Neural progenitor cell (in vitro differentiated cells): ENCODE results near the gene DOLPP1. TPM values are rescaled to one million over a fixed set of nuclear protein-coding genes. Genes with fewer than 3 reads are reported as not detected.
A peak's percentile ranks its signal among the peaks of the same experiment; 100 is the strongest.

Source experiments
- DNase-seq: peaks from one replicate; pipeline ENCODE4 v3.0.0-alpha.2; 2016; ENCODE audit warnings: low spot score
- H2AFZ ChIP-seq: fragments of 200-600 bp; sonication (generic); replicated peaks from 2 replicates; pipeline ENCODE4 v1.6.1; 2016; ENCODE audit warnings: antibody characterized with exemption
- H3F3A ChIP-seq: fragments of 200-600 bp; sonication (generic); 2 replicates; pipeline ENCODE4 v1.6.1; 2016; ENCODE audit warnings: antibody characterized with exemption, low read depth
- H3K27ac ChIP-seq: fragments of 200-600 bp; sonication (generic); 2 replicates; pipeline ENCODE4 v1.5.1; 2016; ENCODE audit warnings: mild to moderate bottlenecking
- H3K27me3 ChIP-seq: fragments of 200-600 bp; sonication (generic); 2 replicates; pipeline ENCODE4 v1.6.1; 2016; ENCODE audit warnings: mild to moderate bottlenecking, moderate library complexity
- H3K36me3 ChIP-seq: fragments of 200-600 bp; sonication (generic); 2 replicates; pipeline ENCODE4 v1.5.1; 2016
- H3K4me1 ChIP-seq: fragments of 200-600 bp; sonication (generic); 2 replicates; pipeline ENCODE4 v1.6.1; 2016; ENCODE audit warnings: mixed run types
- H3K4me2 ChIP-seq: fragments of 200-600 bp; sonication (generic); 2 replicates; pipeline ENCODE4 v1.6.1; 2016
- H3K4me3 ChIP-seq: fragments of 200-600 bp; sonication (generic); 2 replicates; pipeline ENCODE4 v1.5.1; 2016
- H3K79me2 ChIP-seq: fragments of 200-600 bp; sonication (generic); 2 replicates; pipeline ENCODE4 v1.6.1; 2016; ENCODE audit warnings: low read depth
- H3K9ac ChIP-seq: fragments of 200-600 bp; sonication (generic); 2 replicates; pipeline ENCODE4 v1.6.1; 2016
- H3K9me3 ChIP-seq: fragments of 200-600 bp; sonication (generic); 2 replicates; pipeline ENCODE4 v1.5.1; 2016; ENCODE audit warnings: low read depth
- H4K20me1 ChIP-seq: fragments of 200-600 bp; sonication (generic); 2 replicates; pipeline ENCODE4 v1.6.1; 2016; ENCODE audit warnings: low read depth
- H3K27ac Mint-ChIP-seq: 3 replicates; pipeline ENCODE4 v1.8.0; 2021; ENCODE audit warnings: mixed read lengths
- H3K27me3 Mint-ChIP-seq: 2 replicates; pipeline ENCODE4 v1.8.0; 2022; ENCODE audit warnings: low read depth, mild to moderate bottlenecking, inconsistent platforms, moderate library complexity, mixed read lengths; ENCODE audit not compliant: insufficient read depth
- H3K36me3 Mint-ChIP-seq: 3 replicates; pipeline ENCODE4 v1.8.0; 2021; ENCODE audit warnings: mixed read lengths
- H3K4me1 Mint-ChIP-seq: 3 replicates; pipeline ENCODE4 v1.8.0; 2021; ENCODE audit warnings: mixed read lengths
- H3K4me3 Mint-ChIP-seq: 3 replicates; pipeline ENCODE4 v1.8.0; 2021; ENCODE audit warnings: mild to moderate bottlenecking, moderate library complexity, mixed read lengths
- H3K9me3 Mint-ChIP-seq: 3 replicates; pipeline ENCODE4 v1.8.0; 2020; ENCODE audit warnings: mixed read lengths
- CTCF ChIP-seq: fragments of 200-600 bp; sonication (generic); IDR thresholded peaks from 2 replicates; pipeline ENCODE4 v1.5.1; 2017; ENCODE audit warnings: antibody characterized with exemption, mild to moderate bottlenecking
- EZH2 ChIP-seq: fragments of 200-600 bp; sonication (generic); IDR thresholded peaks from 2 replicates; pipeline ENCODE4 v1.6.1; 2017; ENCODE audit warnings: antibody characterized with exemption, mild to moderate bottlenecking, moderate library complexity
- EZH2phosphoT487 ChIP-seq: fragments of 200-600 bp; sonication (generic); IDR thresholded peaks from 2 replicates; pipeline ENCODE4 v1.6.1; 2017; ENCODE audit warnings: antibody characterized with exemption
- total RNA-seq: library from RNA; depleted of rRNA; stranded (reverse); fragments of >200 nt; gene quantifications from 2 replicates; pipeline ENCODE4 v1.2.3, GENCODE V29; 2015; ENCODE audit warnings: low replicate concordance

Gene DOLPP1
- total RNA-seq, 1 donor from 2014 or later: 25.1 TPM

GRCh38 chr9:129075996-129076639, 4.8 kb upstream of the DOLPP1 start:
- peaks cover 13% of the 10 kb centered on the region for H3K4me1 Mint-ChIP-seq
- no peaks in the 10 kb centered on the region for H4K20me1 ChIP-seq
- H3K36me3 ChIP-seq: no peaks in the 10 kb centered on the region
- H3K79me2 ChIP-seq: peaks cover 15% of the 10 kb centered on the region
- peak overlapping the region; percentile 48 for H3K4me3 Mint-ChIP-seq
- no peak overlapping the region for H3K4me3 ChIP-seq
- no peak overlapping the region for H2AFZ ChIP-seq
- H3K9me3 ChIP-seq: no peaks in the 10 kb centered on the region
- H3K9me3 Mint-ChIP-seq: no peaks in the 10 kb centered on the region
- H3F3A ChIP-seq: no peaks in the 10 kb centered on the region
- H3K36me3 Mint-ChIP-seq: no peaks in the 10 kb centered on the region
- no peak overlapping the region for H3K27ac Mint-ChIP-seq
- H3K4me2 ChIP-seq: no peak overlapping the region
- no peak for TF ChIP-seq EZH2
- no peak for TF ChIP-seq CTCF
- TF ChIP-seq EZH2phosphoT487: no peak
- H3K4me1 ChIP-seq: no peaks in the 10 kb centered on the region
- H3K9ac ChIP-seq: no peak overlapping the region
- DNase-seq: no peak
- no peaks in the 10 kb centered on the region for H3K27me3 ChIP-seq
- peaks cover 8% of the 10 kb centered on the region for H3K27me3 Mint-ChIP-seq
- no peak overlapping the region for H3K27ac ChIP-seq

GRCh38 chr9:129076640-129077037, 4.3 kb upstream of the DOLPP1 start:
- Histone ChIP-seq H3K4me1 (peaks cover under 1% of the 10 kb centered on the region), H3K9me3 (no peaks in the 10 kb centered on the region), H3K4me2 (no peak overlapping the region), H3K9ac (no peak overlapping the region), H3K4me3 (no peak overlapping the region), H3K27ac (no peak overlapping the region), H3K79me2 (peaks cover 19% of the 10 kb centered on the region), H3K36me3 (no peaks in the 10 kb centered on the region), H2AFZ (no peak overlapping the region), H3F3A (no peaks in the 10 kb centered on the region), H4K20me1 (no peaks in the 10 kb centered on the region), H3K27me3 (no peaks in the 10 kb centered on the region)
- Mint-ChIP-seq H3K36me3 (no peaks in the 10 kb centered on the region), H3K27ac (no peak overlapping the region), H3K4me1 (peaks cover 13% of the 10 kb centered on the region), H3K9me3 (no peaks in the 10 kb centered on the region), H3K27me3 (peaks cover 8% of the 10 kb centered on the region), H3K4me3 (peak overlapping the region; percentile 48)
- no peak for DNase-seq
- no peak for TF ChIP-seq EZH2
- no peak for TF ChIP-seq EZH2phosphoT487

- Histone ChIP-seq H3K4me1 (peaks cover 7% of the 10 kb centered on the region), H3K9ac (no peak overlapping the region), H3K27me3 (no peaks in the 10 kb centered on the region), H3K79me2 (peaks cover 25% of the 10 kb centered on the region), H3K27ac (no peak overlapping the region), H3K4me2 (no peak overlapping the region), H2AFZ (no peak overlapping the region), H3K36me3 (no peaks in the 10 kb centered on the region), H3K4me3 (no peak overlapping the region), H4K20me1 (peaks cover 4% of the 10 kb centered on the region), H3F3A (no peaks in the 10 kb centered on the region), H3K9me3 (no peaks in the 10 kb centered on the region)
- no peaks in the 10 kb centered on the region for H3K9me3 Mint-ChIP-seq
- TF ChIP-seq EZH2 (no peak), EZH2phosphoT487 (no peak)
- peaks cover 13% of the 10 kb centered on the region for H3K4me1 Mint-ChIP-seq
- H3K4me3 Mint-ChIP-seq: no peak overlapping the region
- DNase-seq: no peak
- H3K36me3 Mint-ChIP-seq: no peaks in the 10 kb centered on the region
- H3K27me3 Mint-ChIP-seq: peaks cover 8% of the 10 kb centered on the region
- no peak overlapping the region for H3K27ac Mint-ChIP-seq
Observed at GRCh38 chr9:129077236-129077635, 3.7 kb upstream of the DOLPP1 start.

GRCh38 chr9:129078691-129079503, 2.0 kb upstream of the DOLPP1 start:
- Mint-ChIP-seq H3K36me3 (no peaks in the 10 kb centered on the region), H3K4me3 (peak overlapping the region; percentile 91), H3K27ac (peak overlapping the region; percentile 26), H3K27me3 (peaks cover 5% of the 10 kb centered on the region), H3K9me3 (no peaks in the 10 kb centered on the region), H3K4me1 (peaks cover 18% of the 10 kb centered on the region)
- Histone ChIP-seq H3K4me1 (peaks cover 8% of the 10 kb centered on the region), H3K9me3 (no peaks in the 10 kb centered on the region), H2AFZ (no peak overlapping the region), H3K4me2 (peak overlapping the region; percentile 82), H3K79me2 (peaks cover 41% of the 10 kb centered on the region), H3K27me3 (no peaks in the 10 kb centered on the region), H4K20me1 (peaks cover 10% of the 10 kb centered on the region), H3K9ac (no peak overlapping the region), H3K36me3 (no peaks in the 10 kb centered on the region), H3K27ac (no peak overlapping the region), H3K4me3 (peak overlapping the region; percentile 84), H3F3A (no peaks in the 10 kb centered on the region)
- no peak for DNase-seq
- TF ChIP-seq EZH2: no peak
- no peak for TF ChIP-seq EZH2phosphoT487
- no peak for TF ChIP-seq CTCF
